Stimulated activated naive CD4-positive, alpha-beta T cell (primary cell): ENCODE results near the gene SAT2.

Experiments
- DNase-seq, 6 experiments: peaks; one replicate each; lab custom pipeline; 2025; lab: John Stamatoyannopoulos, UW

The SAT2 gene

GRCh38 chr17:7627250-7628121, at the start of gene SAT2:
SAT2 (minus strand) TSS chr17:7627821; CDS start chr17:7627635, 186 bp downstream.
- DNase-seq, result peak; percentile 66 to 88 (median 78)

- no peak for DNase-seq
These were observed 48.9 kb upstream of the SAT2 start for GRCh38 chr17:7676533-7676932.

GRCh38 chr17:7674934-7675333, 47.3 kb upstream of the SAT2 start:
- DNase-seq, result no peak

GRCh38 chr17:7673239-7673638, 45.6 kb upstream of the SAT2 start:
- peak in 4 of 6 experiments; percentile 4 to 20 (median 8) for DNase-seq

GRCh38 chr17:7668482-7668881, 40.9 kb upstream of the SAT2 start:
- no peak for DNase-seq

GRCh38 chr17:7667656-7668406, 40.2 kb upstream of the SAT2 start:
- DNase-seq, result no peak

GRCh38 chr17:7656958-7657609, 29.5 kb upstream of the SAT2 start:
- DNase-seq, result no peak

- no peak for DNase-seq
These were observed 27.9 kb upstream of the SAT2 start for GRCh38 chr17:7655541-7655840.

GRCh38 chr17:7654832-7655540, 27.4 kb upstream of the SAT2 start:
- DNase-seq, result no peak

GRCh38 chr17:7652388-7653356, 25.1 kb upstream of the SAT2 start:
- DNase-seq, result no peak

GRCh38 chr17:7651665-7652387, 24.2 kb upstream of the SAT2 start:
- DNase-seq, result no peak

GRCh38 chr17:7651097-7651664, 23.6 kb upstream of the SAT2 start:
- peak in 2 of 6 experiments; percentile 25 to 34 for DNase-seq

GRCh38 chr17:7650509-7651096, 23.0 kb upstream of the SAT2 start, which contains the start of gene ATP1B2:
ATP1B2 (plus strand) TSS chr17:7650926; CDS start chr17:7651519, 593 bp downstream.
- DNase-seq, result peak; percentile 51 to 84 (median 70)

GRCh38 chr17:7647018-7647417, 19.4 kb upstream of the SAT2 start:
- no peak for DNase-seq

- no peak for DNase-seq
These were observed 18.8 kb upstream of the SAT2 start for GRCh38 chr17:7646457-7646856.

- DNase-seq, result no peak
These were observed 17.2 kb upstream of the SAT2 start for GRCh38 chr17:7644775-7645174.

- DNase-seq, result peak in 2 of 6 experiments; percentile 19 to 20
These were observed 14.0 kb upstream of the SAT2 start for GRCh38 chr17:7641635-7642034.

- DNase-seq, result no peak
These were observed 13.2 kb upstream of the SAT2 start for GRCh38 chr17:7640783-7641182.

GRCh38 chr17:7636163-7636562, 8.5 kb upstream of the SAT2 start:
- DNase-seq, result no peak
